CD4-positive, alpha-beta T cell treated with Interleukin-12 subunit alpha and Interleukin-12 subunit beta, for 1 hour (primary cell): Measurements from ENCODE around the gene SLC2A4RG.
"Not testable (repeated sequence)": the region's sequence is repeated elsewhere in the genome, so short reads cannot be mapped to it uniquely, and the experiment has no call there.

ENCODE experiments used
- DNase-seq: peaks from one replicate; pipeline ENCODE4 v3.0.0-alpha.2; 2020

The SLC2A4RG gene

DNA sequence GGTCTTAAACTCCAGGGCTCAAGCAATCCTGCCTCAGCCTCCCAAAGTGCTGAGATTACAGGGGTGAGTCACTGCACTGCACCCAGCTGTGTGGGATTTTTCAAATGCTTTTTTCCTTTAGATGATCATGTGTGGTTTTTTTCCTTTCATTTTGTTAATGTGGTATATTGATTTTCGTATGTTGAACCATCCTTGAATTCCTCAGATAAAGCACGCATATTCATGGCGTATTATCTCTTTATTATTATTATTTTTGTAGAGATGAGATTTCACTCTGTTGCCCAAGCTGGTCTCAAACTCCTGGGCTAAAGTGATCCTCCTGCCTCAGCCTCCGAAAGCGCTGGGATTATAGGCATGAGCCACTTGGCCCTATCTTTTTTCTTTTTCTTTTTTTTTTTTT, 24.7 kb upstream of the SLC2A4RG start:
- DNase-seq, result no peak

GRCh38 chr20:63718996-63719395, 20.6 kb upstream of the SLC2A4RG start:
- DNase-seq, result no peak

DNA sequence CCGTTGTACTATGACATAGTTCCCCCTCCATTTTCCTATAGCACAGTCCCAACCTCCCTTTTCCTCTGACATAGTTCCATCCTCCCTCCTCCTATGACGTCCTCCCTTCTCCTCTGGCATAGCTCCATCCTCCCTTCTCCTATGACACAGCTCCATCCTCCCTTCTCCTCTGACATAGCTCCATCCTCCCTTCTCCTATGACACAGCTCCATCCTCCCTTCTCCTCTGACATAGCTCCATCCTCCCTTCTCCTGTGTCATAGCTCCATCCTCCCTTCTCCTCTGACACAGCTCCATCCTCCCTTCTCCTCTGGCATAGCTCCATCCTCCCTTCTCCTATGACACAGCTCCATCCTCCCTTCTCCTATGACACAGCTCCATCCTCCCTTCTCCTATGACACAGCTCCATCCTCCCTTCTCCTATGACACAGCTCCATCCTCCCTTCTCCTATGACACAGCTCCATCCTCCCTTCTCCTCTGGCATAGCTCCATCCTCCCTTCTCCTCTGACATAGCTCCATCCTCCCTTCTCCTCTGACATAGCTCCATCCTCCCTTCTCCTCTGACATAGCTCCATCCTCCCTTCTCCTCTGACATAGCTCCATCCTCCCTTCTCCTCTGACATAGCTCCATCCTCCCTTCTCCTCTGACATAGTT, 16.5 kb upstream of the SLC2A4RG start:
- DNase-seq, result not testable (repeated sequence)

- not testable (repeated sequence) for DNase-seq
These were observed 9.3 kb upstream of the SLC2A4RG start for GRCh38 chr20:63730189-63730733.

DNA sequence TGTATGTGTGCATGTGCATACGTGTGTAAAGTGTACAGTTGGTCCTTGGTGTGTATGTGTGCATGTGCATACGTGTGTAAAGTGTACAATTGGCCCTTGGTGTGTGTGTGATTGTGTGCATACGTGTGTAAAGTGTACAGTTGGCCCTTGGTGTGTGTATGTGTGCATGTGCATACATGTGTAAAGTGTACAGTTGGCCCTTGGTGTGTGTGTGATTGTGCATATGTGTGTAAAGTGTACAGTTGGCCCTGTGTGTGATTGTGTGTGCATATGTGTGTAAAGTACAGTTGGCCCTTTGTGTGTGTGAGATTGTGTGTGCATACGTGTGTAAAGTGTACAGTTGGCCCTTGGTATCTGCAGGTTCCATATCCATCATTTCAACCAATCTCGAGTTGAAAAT, 8.2 kb upstream of the SLC2A4RG start:
- no peak for DNase-seq

DNA sequence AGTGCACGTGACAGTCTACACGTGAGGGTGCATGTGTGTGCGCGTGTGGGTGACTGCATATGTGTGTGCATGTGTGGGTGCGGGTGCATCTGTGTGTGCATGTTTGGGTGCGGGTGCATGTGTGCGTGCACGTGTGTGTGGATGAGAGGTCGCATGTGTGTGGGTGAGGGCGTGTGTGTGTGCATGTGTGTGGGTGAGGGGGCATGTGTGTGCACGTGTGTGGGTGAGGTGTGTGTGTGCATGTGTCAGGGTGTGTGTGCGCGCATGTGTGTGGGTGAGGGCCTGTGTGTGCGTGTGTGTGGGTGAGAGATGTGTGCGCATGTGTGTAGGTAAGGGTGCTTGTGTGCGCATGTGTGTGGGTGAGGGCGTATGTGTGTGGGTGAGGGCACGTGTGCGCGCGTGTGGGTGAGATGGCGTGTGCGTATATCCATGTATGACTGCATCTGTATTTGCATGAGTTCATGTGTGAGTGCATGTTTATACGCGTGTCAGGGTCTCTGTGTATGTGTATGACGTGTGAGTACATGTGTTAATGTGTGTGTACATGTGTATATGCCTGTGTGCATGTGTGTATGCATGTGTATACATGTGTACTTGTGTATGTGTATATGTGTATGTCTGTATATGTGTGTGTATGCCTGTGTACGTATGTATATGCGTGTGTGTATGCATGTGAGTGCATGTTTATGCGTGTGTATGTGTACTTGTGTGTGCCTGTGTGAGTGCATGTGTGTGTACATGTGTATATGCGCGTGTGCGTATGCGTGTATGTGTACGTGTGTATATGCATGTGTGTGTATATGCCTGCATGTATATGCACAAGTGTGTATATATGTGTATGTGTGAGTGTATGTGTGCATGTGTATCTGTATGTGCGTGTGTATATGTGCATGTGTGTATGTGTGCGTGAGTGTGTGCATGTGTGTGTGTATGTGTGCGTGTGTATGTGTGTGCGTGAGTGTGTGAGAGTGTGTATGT, 7.2 kb upstream of the SLC2A4RG start:
- no peak for DNase-seq

GRCh38 chr20:63733117-63733516, 6.5 kb upstream of the SLC2A4RG start:
- no peak for DNase-seq

DNA sequence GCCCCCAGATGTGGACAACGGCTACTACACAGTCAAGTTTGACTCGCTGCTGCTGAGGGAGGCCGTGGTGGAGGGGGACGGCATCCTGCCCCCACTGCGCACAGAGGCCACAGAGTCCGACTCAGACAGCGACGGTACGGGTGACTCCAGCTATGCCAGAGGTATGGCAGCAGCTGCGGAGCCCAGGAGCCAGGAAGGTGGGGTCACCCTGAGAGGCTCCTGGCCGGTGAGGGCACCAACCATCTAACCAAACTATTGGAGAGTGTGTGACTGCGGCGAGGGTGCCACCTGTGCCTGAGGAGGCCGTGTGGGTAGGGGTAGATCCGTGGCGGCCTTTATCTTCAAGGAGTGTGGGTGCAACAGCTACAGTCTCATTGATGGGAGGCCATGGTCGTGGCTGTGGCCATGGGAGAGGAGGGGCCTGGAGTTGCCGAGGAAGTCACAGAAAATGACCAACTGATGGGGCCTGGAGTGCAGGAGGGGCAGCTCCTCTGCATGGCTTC, 5.9 kb upstream of the SLC2A4RG start:
- DNase-seq, result no peak

- DNase-seq, result no peak
These were observed 5.2 kb upstream of the SLC2A4RG start for GRCh38 chr20:63734111-63734945.

- DNase-seq, result no peak
These were observed 4.4 kb upstream of the SLC2A4RG start for GRCh38 chr20:63734946-63735858.

- peak; percentile 84 for DNase-seq
These were observed 3.5 kb upstream of the SLC2A4RG start, which contains the start of gene LIME1 for GRCh38 chr20:63735859-63736718. LIME1 (plus strand) TSS chr20:63736664; CDS start chr20:63737550, 886 bp downstream.

DNA sequence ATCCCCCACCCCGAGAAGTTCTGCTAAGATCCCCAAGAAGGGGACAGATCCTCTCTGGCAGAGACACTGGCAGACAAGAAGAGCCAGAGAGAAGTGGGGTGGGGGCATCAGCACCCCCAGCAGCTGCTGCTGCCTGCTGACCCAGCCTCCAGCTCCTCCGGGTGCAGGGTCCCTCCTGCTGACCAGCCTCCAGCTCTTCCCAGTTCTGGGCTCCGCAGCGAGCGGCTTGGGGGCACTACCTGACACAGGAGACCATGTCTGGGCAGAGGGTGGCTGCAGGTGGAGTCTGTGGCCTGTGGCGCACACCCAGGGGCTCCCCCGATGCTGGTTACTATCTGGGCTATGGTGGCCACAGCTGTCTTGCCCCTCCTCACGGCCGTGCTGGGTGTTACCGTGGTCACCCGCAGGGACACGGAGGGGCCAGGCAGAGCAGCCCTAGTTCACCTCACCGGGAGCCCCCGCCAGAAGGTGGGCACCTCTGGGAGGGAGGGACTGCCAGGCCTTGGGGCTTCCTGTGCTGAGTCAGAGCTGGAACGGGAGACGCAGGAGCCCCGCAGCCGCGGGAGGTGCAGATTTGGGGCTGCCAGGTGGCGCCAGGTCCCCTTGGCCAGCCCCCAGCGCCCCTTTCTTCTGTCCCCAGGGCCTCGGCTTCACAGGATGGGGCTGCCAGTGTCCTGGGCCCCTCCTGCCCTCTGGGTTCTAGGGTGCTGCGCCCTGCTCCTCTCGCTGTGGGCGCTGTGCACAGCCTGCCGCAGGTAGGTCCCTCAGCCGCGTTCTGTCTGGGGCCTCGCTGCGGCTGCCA, 2.5 kb upstream of the SLC2A4RG start:
- peak; percentile 56 for DNase-seq

DNA sequence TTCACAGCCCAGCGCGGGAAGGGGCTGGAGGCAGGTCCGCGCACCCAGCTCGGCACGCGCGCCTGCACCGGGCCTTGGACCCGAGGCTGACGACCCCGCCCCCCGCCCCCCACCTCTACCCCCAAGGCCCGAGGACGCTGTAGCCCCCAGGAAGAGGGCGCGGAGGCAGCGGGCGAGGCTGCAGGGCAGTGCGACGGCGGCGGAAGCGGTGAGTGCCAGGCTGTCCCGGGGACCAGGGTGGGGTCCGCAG, 2.0 kb upstream of the SLC2A4RG start:
- no peak for DNase-seq

- DNase-seq, result peak; percentile 35
These were observed 1.5 kb upstream of the SLC2A4RG start for GRCh38 chr20:63737945-63738686.

GRCh38 chr20:63738687-63739129, 868 bp upstream of the SLC2A4RG start:
- peak; percentile 36 for DNase-seq

DNA sequence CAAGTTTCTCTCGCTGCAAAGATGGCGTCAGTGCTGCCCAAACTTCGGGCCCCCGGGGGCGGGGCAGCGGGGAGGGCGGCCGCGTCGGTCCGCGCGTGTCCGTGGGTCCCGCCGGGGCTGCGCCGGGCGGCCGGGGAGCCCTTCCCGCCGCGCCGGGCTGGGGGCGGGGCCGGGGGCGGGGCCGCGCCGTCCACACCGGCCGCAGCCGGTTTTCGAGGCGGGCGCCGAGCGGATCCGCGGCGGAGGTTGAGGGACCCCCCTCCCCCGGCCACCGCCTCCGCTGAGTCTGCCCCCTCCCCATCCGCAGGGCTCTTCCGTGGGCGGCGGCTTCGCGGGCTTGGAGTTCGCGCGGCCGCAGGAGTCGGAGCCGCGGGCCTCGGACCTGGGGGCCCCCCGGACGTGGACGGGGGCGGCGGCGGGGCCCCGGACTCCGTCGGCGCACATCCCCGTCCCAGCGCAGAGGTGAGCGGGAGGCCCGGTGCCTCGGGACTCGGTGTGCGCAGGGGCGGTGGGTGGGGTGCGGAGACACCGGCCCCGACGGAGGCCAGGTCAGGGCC, 572 bp downstream of the SLC2A4RG start:
- peak; percentile 73 for DNase-seq

- DNase-seq, result peak; percentile 43
These were observed 1.2 kb downstream of the SLC2A4RG start for GRCh38 chr20:63740627-63741353.

DNA sequence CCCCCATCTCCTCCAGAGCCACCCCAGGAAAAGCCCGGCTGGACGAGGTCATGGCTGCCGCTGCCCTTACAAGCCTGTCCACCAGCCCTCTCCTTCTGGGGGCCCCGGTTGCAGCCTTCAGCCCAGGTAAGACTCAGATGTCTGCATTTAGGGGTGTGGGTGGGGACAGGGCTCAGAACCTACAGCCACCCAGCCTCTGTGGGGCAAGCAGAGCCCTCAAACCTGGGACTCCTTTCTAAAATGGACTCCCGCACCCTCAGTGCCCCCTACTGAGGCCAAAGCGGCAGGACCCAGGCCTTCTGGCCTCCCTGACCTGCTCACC, 1.7 kb downstream of the SLC2A4RG start:
- DNase-seq, result no peak
